ENCODE data around the gene UNC119. TPM values are rescaled to one million over a fixed set of nuclear protein-coding genes. Genes with fewer than 3 reads are reported as not detected.

Gene UNC119
- polyA plus RNA-seq, 1 donor (not counting 4 experiments of a cell fraction or from before 2014, with no cell fraction given), result 60.0 TPM

DNA sequence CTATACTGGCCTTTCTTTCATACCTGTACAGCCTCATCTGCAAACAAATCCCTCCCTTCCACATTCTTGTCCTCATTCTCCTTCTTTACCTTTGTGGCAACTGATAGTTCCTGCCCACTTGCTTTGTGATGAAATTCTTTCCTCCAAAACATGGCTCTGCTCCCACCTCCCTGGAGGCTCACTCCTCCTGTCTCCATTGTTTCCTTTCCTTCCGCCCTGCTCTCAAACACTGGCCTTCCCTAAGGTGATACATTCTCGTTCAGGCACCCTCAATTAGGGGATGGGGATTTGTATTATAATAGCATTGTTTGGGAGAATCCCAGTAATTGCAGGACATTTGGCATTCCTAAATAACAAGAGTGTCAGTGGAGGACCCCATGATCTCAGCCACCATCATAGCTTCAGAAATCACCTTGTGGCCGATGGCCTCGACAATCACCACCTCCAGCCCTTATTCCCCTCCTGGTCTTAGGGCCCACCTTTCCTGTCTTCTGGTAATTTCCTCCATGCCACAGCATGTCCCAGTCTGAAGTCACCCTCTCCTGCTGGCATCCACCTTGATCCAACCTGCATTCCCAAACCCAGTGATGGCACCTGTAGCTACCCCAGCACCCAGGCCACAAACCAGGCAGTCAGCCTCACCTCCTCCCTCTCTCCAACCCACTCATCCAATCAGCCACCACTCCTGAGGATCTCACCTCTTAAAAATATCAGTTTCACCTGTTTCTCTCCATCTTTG, 7.9 kb downstream of the UNC119 start:
- H2AFZ ChIP-seq (ENCODE audit: control insufficient read depth, low read length), result no peak overlapping the region
- dilution Hi-C loops (cut with MboI; ENCODE audit: extremely low pct_ligation_motif_present, low sequenced_read_pairs), result no loop called here
- FAIRE-seq, result no peak

GRCh38 chr17:28541439-28541838, 11.0 kb downstream of the UNC119 start:
- Histone ChIP-seq H3K4me2 (ENCODE audit: control insufficient read depth, extremely low read depth, insufficient read depth, low read depth, low read length) (no peak overlapping the region), H3K9ac (ENCODE audit: control insufficient read depth, extremely low read depth, insufficient read depth, low read length) (no peak overlapping the region), H3K9me1 (ENCODE audit: control insufficient read depth, extremely low read depth, insufficient read depth, low read length) (no peaks in the 10 kb centered on the region), H3K27ac (ENCODE audit: control insufficient read depth, insufficient read depth, low read length) (no peak overlapping the region), H3K79me2 (ENCODE audit: control insufficient read depth, insufficient read depth, low read length) (no peaks in the 10 kb centered on the region), H3K27me3 (ENCODE audit: control insufficient read depth, extremely low read depth, insufficient read depth, low read length) (no peaks in the 10 kb centered on the region), H3K36me3 (ENCODE audit: control insufficient read depth in 2 of 2, extremely low read depth in 1 of 2, insufficient read depth in 2 of 2, low read length in 2 of 2) (no peaks in the 10 kb centered on the region), H2AFZ (ENCODE audit: control insufficient read depth, low read length) (no peak overlapping the region), H3K4me1 (ENCODE audit: control insufficient read depth, extremely low read depth, insufficient read depth, low read length) (no peaks in the 10 kb centered on the region), H4K20me1 (ENCODE audit: control insufficient read depth, extremely low read depth, insufficient read depth, low read length) (no peaks in the 10 kb centered on the region), H3K9me3 (ENCODE audit: control insufficient read depth, low read depth, low read length) (no peaks in the 10 kb centered on the region), H3K4me3 (ENCODE audit: control insufficient read depth in 2 of 3, extremely low read depth in 1 of 3, insufficient read depth in 2 of 3, low read depth in 1 of 3, low read length in 3 of 3) (no peak overlapping the region)
- no peak for DNase-seq (ENCODE audit: low read depth, low spot score)
- FAIRE-seq, result no peak
- dilution Hi-C loops (cut with MboI; ENCODE audit: extremely low pct_ligation_motif_present, low sequenced_read_pairs), result no loop called here
- TF ChIP-seq EZH2 (IDR thresholded peaks at IDR 0.05; ENCODE audit: low read length) (no peak), CTCF (optimal IDR thresholded peaks at IDR 0.05 in 1 of 3, IDR thresholded peaks at IDR 0.05 in 1 of 3, conservative IDR thresholded peaks at IDR 0.05 in 1 of 3; ENCODE audit: extremely low read depth in 1 of 3, insufficient read depth in 2 of 3, low read length in 3 of 3) (no peak)

More for the DNA sequence above, 7.9 kb downstream of the UNC119 start:
- H3K79me2 ChIP-seq (ENCODE audit: control insufficient read depth, insufficient read depth, low read length), result no peaks in the 10 kb centered on the region
- H3K4me3 ChIP-seq (ENCODE audit: control insufficient read depth in 2 of 3, extremely low read depth in 1 of 3, insufficient read depth in 2 of 3, low read depth in 1 of 3, low read length in 3 of 3), result no peak overlapping the region
- no peak for DNase-seq (ENCODE audit: low read depth, low spot score)
- no peaks in the 10 kb centered on the region for H3K27me3 ChIP-seq (ENCODE audit: control insufficient read depth, extremely low read depth, insufficient read depth, low read length)
- H3K27ac ChIP-seq (ENCODE audit: control insufficient read depth, insufficient read depth, low read length), result no peak overlapping the region
- H4K20me1 ChIP-seq (ENCODE audit: control insufficient read depth, extremely low read depth, insufficient read depth, low read length), result no peaks in the 10 kb centered on the region
- H3K36me3 ChIP-seq (ENCODE audit: control insufficient read depth in 2 of 2, extremely low read depth in 1 of 2, insufficient read depth in 2 of 2, low read length in 2 of 2), result peaks cover 0 to 3% of the 10 kb centered on the region in 2 experiments
- H3K4me2 ChIP-seq (ENCODE audit: control insufficient read depth, extremely low read depth, insufficient read depth, low read depth, low read length), result no peak overlapping the region
- H3K9me1 ChIP-seq (ENCODE audit: control insufficient read depth, extremely low read depth, insufficient read depth, low read length), result no peaks in the 10 kb centered on the region
- no peaks in the 10 kb centered on the region for H3K9me3 ChIP-seq (ENCODE audit: control insufficient read depth, low read depth, low read length)
- no peaks in the 10 kb centered on the region for H3K4me1 ChIP-seq (ENCODE audit: control insufficient read depth, extremely low read depth, insufficient read depth, low read length)
- no peak overlapping the region for H3K9ac ChIP-seq (ENCODE audit: control insufficient read depth, extremely low read depth, insufficient read depth, low read length)
- no peak for TF ChIP-seq CTCF (optimal IDR thresholded peaks at IDR 0.05 in 1 of 3, IDR thresholded peaks at IDR 0.05 in 1 of 3, conservative IDR thresholded peaks at IDR 0.05 in 1 of 3; ENCODE audit: extremely low read depth in 1 of 3, insufficient read depth in 2 of 3, low read length in 3 of 3)
- TF ChIP-seq EZH2 (IDR thresholded peaks at IDR 0.05; ENCODE audit: low read length), result no peak
